ENCODE data around the gene KAT6B.

The KAT6B gene

GRCh38 chr10:75076348-75076747 lies 249.9 kb downstream of the KAT6B start:
- H3K9me3 ChIP-seq (ENCODE audit: control insufficient read depth, insufficient read depth, low read length), result no peaks in the 10 kb centered on the region
- H3K9ac ChIP-seq (ENCODE audit: low read depth, low read length), result no peak overlapping the region
- H3K36me3 ChIP-seq (ENCODE audit: insufficient read depth, low read length), result no peaks in the 10 kb centered on the region
- peaks cover 26% of the 10 kb centered on the region for H3K4me1 ChIP-seq (ENCODE audit: insufficient read depth, low read length)

GRCh38 chr10:75079436-75080083 lies 253.2 kb downstream of the KAT6B start:
- Histone ChIP-seq H3K4me1 (ENCODE audit: insufficient read depth, low read length) (peaks cover 31% of the 10 kb centered on the region), H3K9ac (ENCODE audit: low read depth, low read length) (no peak overlapping the region), H3K9me3 (ENCODE audit: control insufficient read depth, insufficient read depth, low read length) (no peaks in the 10 kb centered on the region), H3K36me3 (ENCODE audit: insufficient read depth, low read length) (no peaks in the 10 kb centered on the region)

- no peaks in the 10 kb centered on the region for H3K9me3 ChIP-seq (ENCODE audit: control insufficient read depth, insufficient read depth, low read length)
- H3K4me1 ChIP-seq (ENCODE audit: insufficient read depth, low read length), result peaks cover 32% of the 10 kb centered on the region
- no peaks in the 10 kb centered on the region for H3K36me3 ChIP-seq (ENCODE audit: insufficient read depth, low read length)
- no peak overlapping the region for H3K9ac ChIP-seq (ENCODE audit: low read depth, low read length)
These were observed 254.2 kb downstream of the KAT6B start for GRCh38 chr10:75080554-75080953.

- H3K36me3 ChIP-seq (ENCODE audit: insufficient read depth, low read length), result no peaks in the 10 kb centered on the region
- no peak overlapping the region for H3K9ac ChIP-seq (ENCODE audit: low read depth, low read length)
These were observed 255.0 kb downstream of the KAT6B start for GRCh38 chr10:75081379-75081778.

More at GRCh38 chr10:75081379-75081778, 255.0 kb downstream of the KAT6B start:
- no peaks in the 10 kb centered on the region for H3K9me3 ChIP-seq (ENCODE audit: control insufficient read depth, insufficient read depth, low read length)
- peaks cover 26% of the 10 kb centered on the region for H3K4me1 ChIP-seq (ENCODE audit: insufficient read depth, low read length)
